Natural killer cell (primary cell): ENCODE data around the gene PODNL1. TPM values are rescaled to one million over a fixed set of nuclear protein-coding genes. Genes with fewer than 3 reads are reported as not detected.

Experiments
- ATAC-seq, 3 donors: fragments of 150-1000 bp in 2 of 3; fragments of 200-7000 bp in 1 of 3; cut with Tn5 transposase; 1 replicate in 1 of 3; 2 replicates in 2 of 3; pipeline ENCODE4 v1.10.0; 2021; ENCODE audit warnings: mild to moderate bottlenecking in 2 of 3, moderate library complexity in 2 of 3
- DNase-seq, 2 donors: peaks; one replicate each; pipeline versions ENCODE4 v3.0.0 to v3.0.0-alpha.2; 2013 to 2021; ENCODE audit warnings: mixed read lengths in 1 of 2
- H3K27ac ChIP-seq: one replicate; pipeline ENCODE4 v1.5.1; 2013; ENCODE audit warnings: mild to moderate bottlenecking, low read length
- H3K27me3 ChIP-seq: one replicate; pipeline ENCODE4 v1.6.1; 2013; ENCODE audit warnings: low read length; ENCODE audit not compliant: control insufficient read depth, insufficient read depth
- H3K36me3 ChIP-seq: one replicate; pipeline ENCODE4 v1.6.1; 2013; ENCODE audit warnings: low read length; ENCODE audit not compliant: control insufficient read depth, insufficient read depth
- H3K4me1 ChIP-seq: one replicate; pipeline ENCODE4 v1.6.1; 2013; ENCODE audit warnings: low read length; ENCODE audit not compliant: control insufficient read depth, insufficient read depth
- H3K4me3 ChIP-seq: one replicate; pipeline ENCODE4 v1.5.1; 2013; ENCODE audit warnings: low read length
- H3K9me3 ChIP-seq: one replicate; pipeline ENCODE4 v1.6.1; 2013; ENCODE audit warnings: low read length; ENCODE audit not compliant: control insufficient read depth, insufficient read depth
- H3K27ac Mint-ChIP-seq, 2 donors: one replicate each; pipeline ENCODE4 v1.8.0; 2022; ENCODE audit warnings: mild to moderate bottlenecking in 2 of 2, mixed read lengths in 2 of 2, moderate library complexity in 1 of 2
- H3K27me3 Mint-ChIP-seq, 2 donors: one replicate each; pipeline ENCODE4 v1.8.0; 2022; ENCODE audit warnings: low read depth in 2 of 2, mixed read lengths in 2 of 2
- H3K36me3 Mint-ChIP-seq: one replicate; pipeline ENCODE4 v1.8.0; 2022; ENCODE audit warnings: mixed read lengths
- H3K4me1 Mint-ChIP-seq, 2 donors: one replicate each; pipeline ENCODE4 v1.8.0; 2022; ENCODE audit warnings: mixed read lengths in 2 of 2
- H3K4me3 Mint-ChIP-seq: one replicate; pipeline ENCODE4 v1.8.0; 2022; ENCODE audit warnings: mild to moderate bottlenecking, moderate library complexity, mixed read lengths
- H3K9me3 Mint-ChIP-seq, 2 donors: one replicate each; pipeline ENCODE4 v1.8.0; 2022; ENCODE audit warnings: mixed read lengths in 2 of 2
- CTCF ChIP-seq: fragments of 200-600 bp; IDR thresholded peaks from one replicate; pipeline ENCODE4 v1.8.0; 2022; ENCODE audit warnings: antibody characterized with exemption
- WGBS: methylation state at CpG from one replicate; pipeline ENCODE4 v1.1.7; 2013; ENCODE audit warnings: missing lambda C conversion rate; ENCODE audit not compliant: insufficient coverage; 5-methylcytosine and 5-hydroxymethylcytosine counted together
- intact Hi-C: fragments of 100-400 bp; cut with micrococcal nuclease; formaldehyde crosslinking; loops from one replicate; pipeline ENCODE4 v1.14.2; 2022
- total RNA-seq, 4 donors: library from RNA; stranded (reverse); fragments of 120-200 nt in 1 of 4; gene quantifications; one replicate each; pipeline versions ENCODE4 v1.2.3 to v1.2.4, GENCODE V29; 2013 to 2022

PODNL1 gene
- total RNA-seq, 3 donors from 2014 or later (not counting 1 experiment from before 2014, with no cell fraction given), result 0.61 TPM; not detected in 2

DNA sequence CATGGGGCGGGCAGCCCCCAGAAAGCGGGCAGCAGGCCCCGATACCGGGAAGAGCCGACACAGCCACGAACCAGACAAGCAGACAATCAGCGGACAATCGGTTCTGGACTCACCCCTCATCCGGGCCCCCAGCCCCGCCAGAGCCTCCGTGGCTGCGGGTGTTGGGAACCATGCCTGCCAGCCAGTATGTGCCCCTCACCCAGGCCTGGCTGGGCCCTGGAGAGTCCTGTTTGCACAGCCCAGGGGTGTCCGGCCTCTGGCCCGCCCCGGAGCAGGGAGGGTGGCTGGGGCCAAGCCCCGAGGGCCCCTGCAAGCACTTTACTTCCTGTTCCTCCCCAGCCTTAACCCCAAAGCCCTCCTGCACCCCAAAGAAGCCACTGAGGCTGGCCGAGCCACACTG is 7.8 kb downstream of the PODNL1 start:
- no peak for DNase-seq
- H3K27ac ChIP-seq, result no peak overlapping the region
- no peaks in the 10 kb centered on the region for H3K9me3 Mint-ChIP-seq
- peaks cover 9% of the 10 kb centered on the region for H3K36me3 ChIP-seq
- H3K4me1 Mint-ChIP-seq, result peaks cover 0 to 6% of the 10 kb centered on the region in 2 donors
- H3K4me3 Mint-ChIP-seq, result no peak overlapping the region
- no peaks in the 10 kb centered on the region for H3K4me1 ChIP-seq
- H3K9me3 ChIP-seq, result no peaks in the 10 kb centered on the region
- TF ChIP-seq CTCF, result no peak
- no peak overlapping the region for H3K4me3 ChIP-seq
- no peak for ATAC-seq
- no peaks in the 10 kb centered on the region for H3K27me3 ChIP-seq
- intact Hi-C loops, result no loop called here
- no peaks in the 10 kb centered on the region for H3K36me3 Mint-ChIP-seq
- H3K27ac Mint-ChIP-seq, result no peak overlapping the region
- peaks cover 0 to 12% of the 10 kb centered on the region in 2 donors for H3K27me3 Mint-ChIP-seq
- WGBS, result 88% methylated on average over 17 of the region's 17 CpGs

- H3K36me3 ChIP-seq, result peaks cover 9% of the 10 kb centered on the region
- H3K27me3 Mint-ChIP-seq, result peaks cover 0 to 12% of the 10 kb centered on the region in 2 donors
- peaks cover 0 to 6% of the 10 kb centered on the region in 2 donors for H3K4me1 Mint-ChIP-seq
- intact Hi-C loops, result no loop called here
- no peak overlapping the region for H3K27ac Mint-ChIP-seq
- no peak overlapping the region for H3K4me3 Mint-ChIP-seq
- TF ChIP-seq CTCF, result no peak
- no peaks in the 10 kb centered on the region for H3K36me3 Mint-ChIP-seq
- no peak overlapping the region for H3K27ac ChIP-seq
- WGBS, result 94% methylated on average over 17 of the region's 17 CpGs
- H3K4me3 ChIP-seq, result no peak overlapping the region
- H3K9me3 ChIP-seq, result no peaks in the 10 kb centered on the region
- H3K27me3 ChIP-seq, result no peaks in the 10 kb centered on the region
- no peaks in the 10 kb centered on the region for H3K4me1 ChIP-seq
- no peaks in the 10 kb centered on the region for H3K9me3 Mint-ChIP-seq
- DNase-seq (no peak), ATAC-seq (no peak)
Observed at GRCh38 chr19:13929956-13930355, 8.3 kb downstream of the PODNL1 start.

- Mint-ChIP-seq H3K9me3 (no peaks in the 10 kb centered on the region), H3K4me1 (peaks cover 0 to under 1% of the 10 kb centered on the region in 2 donors), H3K36me3 (no peaks in the 10 kb centered on the region), H3K27ac (no peak overlapping the region), H3K27me3 (peaks cover 0 to 7% of the 10 kb centered on the region in 2 donors), H3K4me3 (no peak overlapping the region)
- DNase-seq, result no peak
- no peak for TF ChIP-seq CTCF
- Histone ChIP-seq H3K36me3 (peaks cover 14% of the 10 kb centered on the region), H3K9me3 (no peaks in the 10 kb centered on the region), H3K27ac (no peak overlapping the region), H3K4me3 (no peak overlapping the region), H3K27me3 (no peaks in the 10 kb centered on the region), H3K4me1 (no peaks in the 10 kb centered on the region)
- no peak for ATAC-seq
- 93% methylated on average over 12 of the region's 12 CpGs for WGBS
- intact Hi-C loops, result no loop called here
Observed at GRCh38 chr19:13929340-13929739, 8.9 kb downstream of the PODNL1 start.

GRCh38 chr19:13926715-13927114 is 11.5 kb downstream of the PODNL1 start:
- no peaks in the 10 kb centered on the region for H3K27me3 Mint-ChIP-seq
- intact Hi-C loops, result no loop called here
- Histone ChIP-seq H3K4me1 (no peaks in the 10 kb centered on the region), H3K4me3 (no peak overlapping the region), H3K36me3 (peaks cover 30% of the 10 kb centered on the region), H3K27ac (no peak overlapping the region), H3K9me3 (no peaks in the 10 kb centered on the region), H3K27me3 (no peaks in the 10 kb centered on the region)
- H3K36me3 Mint-ChIP-seq, result no peaks in the 10 kb centered on the region
- DNase-seq, result no peak
- no peak overlapping the region for H3K27ac Mint-ChIP-seq
- H3K9me3 Mint-ChIP-seq, result no peaks in the 10 kb centered on the region
- no peak overlapping the region for H3K4me3 Mint-ChIP-seq
- no peak for ATAC-seq
- H3K4me1 Mint-ChIP-seq, result no peaks in the 10 kb centered on the region
- WGBS, result 83% methylated on average over 7 of the region's 8 CpGs
- no peak for TF ChIP-seq CTCF
